ENCODE data around the gene TIFAB. TPM values are rescaled to one million over a fixed set of nuclear protein-coding genes. Genes with fewer than 3 reads are reported as not detected.

TIFAB gene
- polyA plus RNA-seq, 1 experiment: not detected

DNA sequence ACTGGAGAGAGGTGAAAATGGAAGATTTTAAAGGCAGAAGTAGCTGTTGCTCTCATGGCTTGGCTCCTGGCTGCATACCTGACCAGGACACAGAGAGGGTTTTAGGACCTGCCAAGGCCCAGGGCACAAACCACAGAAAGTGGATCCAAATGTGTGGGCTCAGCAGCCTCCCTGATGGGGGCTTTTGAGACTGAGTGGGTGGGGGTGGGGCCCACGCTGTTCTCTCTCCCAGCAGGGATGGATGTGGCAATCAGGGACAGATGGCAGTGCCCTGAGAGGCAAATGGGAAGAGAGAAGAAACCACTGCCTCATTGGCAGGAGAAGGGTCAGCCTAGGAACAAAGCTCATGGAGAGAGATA lies 34.9 kb upstream of the TIFAB start:
- TF ChIP-seq, protein P1, sequence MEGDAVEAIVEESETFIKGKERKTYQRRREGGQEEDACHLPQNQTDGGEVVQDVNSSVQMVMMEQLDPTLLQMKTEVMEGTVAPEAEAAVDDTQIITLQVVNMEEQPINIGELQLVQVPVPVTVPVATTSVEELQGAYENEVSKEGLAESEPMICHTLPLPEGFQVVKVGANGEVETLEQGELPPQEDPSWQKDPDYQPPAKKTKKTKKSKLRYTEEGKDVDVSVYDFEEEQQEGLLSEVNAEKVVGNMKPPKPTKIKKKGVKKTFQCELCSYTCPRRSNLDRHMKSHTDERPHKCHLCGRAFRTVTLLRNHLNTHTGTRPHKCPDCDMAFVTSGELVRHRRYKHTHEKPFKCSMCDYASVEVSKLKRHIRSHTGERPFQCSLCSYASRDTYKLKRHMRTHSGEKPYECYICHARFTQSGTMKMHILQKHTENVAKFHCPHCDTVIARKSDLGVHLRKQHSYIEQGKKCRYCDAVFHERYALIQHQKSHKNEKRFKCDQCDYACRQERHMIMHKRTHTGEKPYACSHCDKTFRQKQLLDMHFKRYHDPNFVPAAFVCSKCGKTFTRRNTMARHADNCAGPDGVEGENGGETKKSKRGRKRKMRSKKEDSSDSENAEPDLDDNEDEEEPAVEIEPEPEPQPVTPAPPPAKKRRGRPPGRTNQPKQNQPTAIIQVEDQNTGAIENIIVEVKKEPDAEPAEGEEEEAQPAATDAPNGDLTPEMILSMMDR (IDR thresholded peaks at IDR 0.05; ENCODE audit: insufficient read depth, low read depth, low read length): no peak
- Histone ChIP-seq H3K27me3 (ENCODE audit: control insufficient read depth, insufficient read depth, low read length) (no peaks in the 10 kb centered on the region), H3K4me3 (ENCODE audit: low read depth, low read length) (no peak overlapping the region), H3K36me3 (ENCODE audit: control insufficient read depth, insufficient read depth, low read length) (no peaks in the 10 kb centered on the region)
- no peak for DNase-seq (ENCODE audit: low read depth)
- ChIA-PET CTCF (interaction anchor here (0.7 to 4.4 kb wide), 6 partner anchors 17 to 65 kb away, joined by 3 to 21 read pairs (median 4); no protein-coding TSS in a partner anchor), POLR2A (no interaction called here)

DNA sequence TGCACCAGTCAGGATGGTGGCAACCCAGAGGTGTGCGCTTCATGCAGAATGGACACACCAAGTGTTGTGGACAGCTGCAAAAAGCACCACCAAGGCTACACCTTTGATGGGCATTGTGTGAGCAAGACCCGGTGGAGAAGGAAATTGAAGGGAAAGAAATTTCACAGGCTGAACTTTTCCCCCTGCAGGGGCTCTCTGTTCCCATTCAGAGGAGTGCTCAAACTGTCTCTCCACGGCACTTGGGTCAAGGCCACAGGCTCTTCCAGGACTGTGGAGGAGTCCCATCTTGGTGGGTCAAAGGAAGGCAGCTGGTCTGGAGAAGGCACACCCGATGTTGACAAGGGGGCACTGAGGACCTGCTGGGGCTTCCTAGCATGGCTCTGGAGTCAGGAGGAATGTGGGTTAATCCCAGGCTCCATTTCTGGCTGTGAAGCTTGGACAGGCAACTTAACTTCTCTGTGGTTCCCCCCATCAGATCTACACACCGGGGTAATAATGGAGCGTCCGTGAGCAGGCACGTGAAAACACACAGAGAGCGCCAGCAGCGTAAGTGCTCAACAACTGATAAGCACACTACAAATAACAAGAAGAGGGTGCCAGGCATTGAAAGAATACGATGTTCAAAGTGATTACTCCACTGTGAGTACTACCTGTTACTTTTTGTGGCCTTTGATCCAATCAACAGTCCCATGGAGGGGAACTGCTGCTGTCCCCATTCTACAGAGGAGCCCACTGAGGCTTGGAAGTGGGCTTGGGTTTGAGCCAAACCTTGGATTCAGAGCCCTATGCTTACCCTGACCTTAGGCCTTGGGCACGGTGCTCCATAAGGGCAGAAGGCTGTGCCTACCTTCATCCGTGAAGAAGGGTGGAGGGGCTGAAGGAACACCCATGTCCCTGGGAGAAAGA lies 34.2 kb upstream of the TIFAB start:
- TF ChIP-seq, protein P1 (IDR thresholded peaks at IDR 0.05; ENCODE audit: insufficient read depth, low read depth, low read length): no peak
- Histone ChIP-seq H3K4me3 (ENCODE audit: low read depth, low read length) (no peak overlapping the region), H3K36me3 (ENCODE audit: control insufficient read depth, insufficient read depth, low read length) (no peaks in the 10 kb centered on the region), H3K27me3 (ENCODE audit: control insufficient read depth, insufficient read depth, low read length) (no peaks in the 10 kb centered on the region)
- POLR2A ChIA-PET: no interaction called here
- CTCF ChIA-PET: interaction anchor here (0.6 to 4.4 kb wide), 5 partner anchors 20 to 67 kb away, joined by 3 to 21 read pairs (median 5); no protein-coding TSS in a partner anchor
- no peak for DNase-seq (ENCODE audit: low read depth)

GRCh38 chr5:135484674-135485086 lies 32.5 kb upstream of the TIFAB start:
- no peaks in the 10 kb centered on the region for H3K36me3 ChIP-seq (ENCODE audit: control insufficient read depth, insufficient read depth, low read length)
- H3K4me3 ChIP-seq (ENCODE audit: low read depth, low read length): no peak overlapping the region
- ChIA-PET POLR2A (no interaction called here), CTCF (interaction anchor here (0.8 to 3.6 kb wide), 3 partner anchors 16 to 67 kb away, joined by 3 to 12 read pairs (median 4); no protein-coding TSS in a partner anchor)
- TF ChIP-seq, protein P1 (IDR thresholded peaks at IDR 0.05; ENCODE audit: insufficient read depth, low read depth, low read length): no peak
- peaks cover 2% of the 10 kb centered on the region for H3K27me3 ChIP-seq (ENCODE audit: control insufficient read depth, insufficient read depth, low read length)
- DNase-seq (ENCODE audit: low read depth): no peak

- Histone ChIP-seq H3K4me3 (ENCODE audit: low read depth, low read length) (no peak overlapping the region), H3K36me3 (ENCODE audit: control insufficient read depth, insufficient read depth, low read length) (no peaks in the 10 kb centered on the region), H3K27me3 (ENCODE audit: control insufficient read depth, insufficient read depth, low read length) (peaks cover 4% of the 10 kb centered on the region)
- ChIA-PET POLR2A (no interaction called here), CTCF (interaction anchor here (1.2 to 3.6 kb wide), 5 partner anchors 17 to 78 kb away, joined by 3 to 12 read pairs (median 5); no protein-coding TSS in a partner anchor)
- TF ChIP-seq, protein P1 (IDR thresholded peaks at IDR 0.05; ENCODE audit: insufficient read depth, low read depth, low read length): no peak
- no peak for DNase-seq (ENCODE audit: low read depth)
Observed at GRCh38 chr5:135483254-135483653, 31.1 kb upstream of the TIFAB start.

GRCh38 chr5:135482381-135482933 lies 30.3 kb upstream of the TIFAB start:
- DNase-seq (ENCODE audit: low read depth): no peak
- TF ChIP-seq, protein P1 (IDR thresholded peaks at IDR 0.05; ENCODE audit: insufficient read depth, low read depth, low read length): no peak
- CTCF ChIA-PET: interaction anchor here (1.2 to 3.6 kb wide), 5 partner anchors 17 to 79 kb away, joined by 3 to 12 read pairs (median 5); no protein-coding TSS in a partner anchor
- H3K4me3 ChIP-seq (ENCODE audit: low read depth, low read length): no peak overlapping the region
- H3K36me3 ChIP-seq (ENCODE audit: control insufficient read depth, insufficient read depth, low read length): no peaks in the 10 kb centered on the region
- POLR2A ChIA-PET: no interaction called here
- H3K27me3 ChIP-seq (ENCODE audit: control insufficient read depth, insufficient read depth, low read length): peaks cover 4% of the 10 kb centered on the region

Data from BJ (cell line).